ENCODE data around the gene PDAP1.

- TF ChIP-seq ESRRA (IDR thresholded peaks at IDR 0.05; ENCODE audit: borderline replicate concordance, low read length) (no peak), POLR2A (IDR thresholded peaks at IDR 0.05; ENCODE audit: low read length) (no peak), EP300 (IDR thresholded peaks at IDR 0.05) (no peak), HOXA7 (CRISPR knock-in tag; IDR thresholded peaks at IDR 0.05) (no peak), USF2 (IDR thresholded peaks at IDR 0.05) (no peak), JUN (IDR thresholded peaks at IDR 0.05) (no peak), CTCF (IDR thresholded peaks at IDR 0.05) (no peak), MAX (IDR thresholded peaks at IDR 0.05) (no peak), PHF8 (IDR thresholded peaks at IDR 0.05; ENCODE audit: borderline replicate concordance, low read depth) (no peak)
These were observed 56.1 kb downstream of the PDAP1 start for GRCh38 chr7:99352247-99352646.
